ENCODE data around the gene ZNF655. TPM values are rescaled to one million over a fixed set of nuclear protein-coding genes. Genes with fewer than 3 reads are reported as not detected.

ZNF655 gene
- total and polyA plus RNA-seq, 2 experiments from 2014 or later = 39.4 to 76.3 TPM

GRCh38 chr7:99616359-99617191, 58.1 kb downstream of the ZNF655 start, which contains the start of gene ZSCAN25:
ZSCAN25 (plus strand) TSS chr7:99616946; CDS start chr7:99619607, 2,661 bp downstream.
- H3K9me2 ChIP-seq (replicated peaks; ENCODE audit: insufficient read depth) = no peaks in the 10 kb centered on the region

GRCh38 chr7:99617192-99617781, 58.8 kb downstream of the ZNF655 start:
- H3K27ac ChIP-seq = peak overlapping the region; percentile 89
- peak overlapping the region; percentile 98 for H2AFZ ChIP-seq
- H3K79me2 ChIP-seq = peaks cover 27% of the 10 kb centered on the region
- peaks cover 6% of the 10 kb centered on the region for H3K4me1 ChIP-seq (ENCODE audit: insufficient read depth)
- no peak for TF ChIP-seq CTCF (IDR thresholded peaks at IDR 0.05; ENCODE audit: poor library complexity)
- TF ChIP-seq EZH2 (IDR thresholded peaks at IDR 0.05; ENCODE audit: borderline replicate concordance) = no peak
- TF ChIP-seq EZH2phosphoT487 (IDR thresholded peaks at IDR 0.05; ENCODE audit: low read depth, severe bottlenecking, unreplicated experiment) = no peak
- WGBS (ENCODE audit: low lambda C conversion rate, missing lambda C conversion rate) = 20% methylated on average over 21 of the region's 22 CpGs
- H3K27me3 ChIP-seq = no peaks in the 10 kb centered on the region
- DNase-seq (ENCODE audit: low spot score) = no peak
- no peaks in the 10 kb centered on the region for H4K20me1 ChIP-seq (ENCODE audit: insufficient read depth, poor library complexity, severe bottlenecking)
- peak overlapping the region; percentile 81 for H3K4me2 ChIP-seq
- H3K36me3 ChIP-seq (replicated peaks; ENCODE audit: insufficient read depth, low read depth) = no peaks in the 10 kb centered on the region
- no peaks in the 10 kb centered on the region for H3K9me2 ChIP-seq (replicated peaks; ENCODE audit: insufficient read depth)
- no peaks in the 10 kb centered on the region for H3K9me3 ChIP-seq (ENCODE audit: low read depth)
- peak overlapping the region; percentile 76 for H3K4me3 ChIP-seq

More at GRCh38 chr7:99616359-99617191, 58.1 kb downstream of the ZNF655 start, which contains the start of gene ZSCAN25:
- H3K9me3 ChIP-seq (ENCODE audit: low read depth) = no peaks in the 10 kb centered on the region
- H3K79me2 ChIP-seq = peaks cover 27% of the 10 kb centered on the region
- no peaks in the 10 kb centered on the region for H3K36me3 ChIP-seq (replicated peaks; ENCODE audit: insufficient read depth, low read depth)
- H3K4me3 ChIP-seq = peak within 1 kb of the TSS; percentile 76
- TF ChIP-seq CTCF (IDR thresholded peaks at IDR 0.05; ENCODE audit: poor library complexity) = peak; percentile 55
- TF ChIP-seq EZH2phosphoT487 (IDR thresholded peaks at IDR 0.05; ENCODE audit: low read depth, severe bottlenecking, unreplicated experiment) = no peak
- WGBS (ENCODE audit: low lambda C conversion rate, missing lambda C conversion rate) = under 1% methylated on average over 60 of the region's 60 CpGs
- peak within 1 kb of the TSS; percentile 89 for H3K27ac ChIP-seq
- peak; percentile 94 for DNase-seq (ENCODE audit: low spot score)
- H3K4me2 ChIP-seq = peak within 1 kb of the TSS; percentile 81
- H4K20me1 ChIP-seq (ENCODE audit: insufficient read depth, poor library complexity, severe bottlenecking) = no peaks in the 10 kb centered on the region
- peak within 1 kb of the TSS; percentile 98 for H2AFZ ChIP-seq
- H3K4me1 ChIP-seq (ENCODE audit: insufficient read depth) = peaks cover 6% of the 10 kb centered on the region
- H3K27me3 ChIP-seq = no peaks in the 10 kb centered on the region

- Histone ChIP-seq H3K36me3 (replicated peaks; ENCODE audit: insufficient read depth, low read depth) (no peaks in the 10 kb centered on the region), H3K9me3 (ENCODE audit: low read depth) (no peaks in the 10 kb centered on the region), H3K9me2 (replicated peaks; ENCODE audit: insufficient read depth) (no peaks in the 10 kb centered on the region), H4K20me1 (ENCODE audit: insufficient read depth, poor library complexity, severe bottlenecking) (no peaks in the 10 kb centered on the region), H2AFZ (no peak overlapping the region), H3K27ac (no peak overlapping the region), H3K4me2 (no peak overlapping the region), H3K4me3 (no peak overlapping the region), H3K79me2 (peaks cover 27% of the 10 kb centered on the region), H3K4me1 (ENCODE audit: insufficient read depth) (peaks cover 6% of the 10 kb centered on the region), H3K27me3 (no peaks in the 10 kb centered on the region)
- DNase-seq (ENCODE audit: low spot score) = peak; percentile 20
- 62% methylated on average over 3 of the region's 3 CpGs for WGBS (ENCODE audit: low lambda C conversion rate, missing lambda C conversion rate)
- TF ChIP-seq EZH2 (IDR thresholded peaks at IDR 0.05; ENCODE audit: borderline replicate concordance) (no peak), EZH2phosphoT487 (IDR thresholded peaks at IDR 0.05; ENCODE audit: low read depth, severe bottlenecking, unreplicated experiment) (no peak), CTCF (IDR thresholded peaks at IDR 0.05; ENCODE audit: poor library complexity) (no peak)
These were observed 60.3 kb downstream of the ZNF655 start for GRCh38 chr7:99618726-99619125.

Data from hepatocyte (in vitro differentiated cells).